MCF 10A (cell line): ENCODE data around the gene SUSD5. TPM values are rescaled to one million over a fixed set of nuclear protein-coding genes. Genes with fewer than 3 reads are reported as not detected.

Source experiments
- BruUV-seq: library from RNA; stranded (reverse); fragments of 400-500 nt; replicated peaks from 2 replicates; lab custom pipeline; 2021; lab: Mats Ljungman, UMichigan
- CTCF ChIA-PET: fragments of 300-600 bp; sonication (Branson Sonifier 250); formaldehyde crosslinking; extraction: SDS; loops from one replicate; lab custom pipeline; 2021; ENCODE audit warnings: antibody characterized with exemption, inconsistent platforms; lab: Yijun Ruan, JAX
- POLR2A ChIA-PET: fragments of 300-600, 350-650 bp; sonication (Branson Sonifier 250); formaldehyde crosslinking; extraction: SDS; loops from one replicate; lab custom pipeline; 2020; ENCODE audit warnings: antibody characterized with exemption, inconsistent platforms; lab: Yijun Ruan, JAX
- DNase-seq: peaks from one replicate; pipeline ENCODE4 v3.0.0-alpha.2; 2018; ENCODE audit not compliant: unreplicated experiment
- H3K27ac Mint-ChIP-seq: one replicate; pipeline ENCODE4 v1.8.0; 2022; ENCODE audit warnings: mild to moderate bottlenecking, low read depth, mixed read lengths; ENCODE audit not compliant: unreplicated experiment
- H3K27me3 Mint-ChIP-seq: one replicate; pipeline ENCODE4 v1.8.0; 2022; ENCODE audit warnings: mixed read lengths; ENCODE audit not compliant: insufficient read depth, unreplicated experiment
- H3K36me3 Mint-ChIP-seq: one replicate; pipeline ENCODE4 v1.8.0; 2022; ENCODE audit warnings: mild to moderate bottlenecking, moderate library complexity, mixed read lengths; ENCODE audit not compliant: insufficient read depth, unreplicated experiment
- H3K4me1 Mint-ChIP-seq: one replicate; pipeline ENCODE4 v1.8.0; 2022; ENCODE audit warnings: mixed read lengths; ENCODE audit not compliant: insufficient read depth, unreplicated experiment
- H3K4me3 Mint-ChIP-seq: one replicate; pipeline ENCODE4 v1.8.0; 2022; ENCODE audit warnings: mild to moderate bottlenecking, moderate library complexity, mixed read lengths; ENCODE audit not compliant: unreplicated experiment
- H3K9me3 Mint-ChIP-seq: one replicate; pipeline ENCODE4 v1.8.0; 2022; ENCODE audit warnings: mixed read lengths; ENCODE audit not compliant: unreplicated experiment
- CTCF ChIP-seq: fragments of 200-600 bp; IDR thresholded peaks from one replicate; pipeline ENCODE4 v1.8.0; 2022; ENCODE audit warnings: antibody characterized with exemption, mild to moderate bottlenecking; ENCODE audit not compliant: unreplicated experiment
- intact Hi-C: fragments of 100-400 bp; cut with micrococcal nuclease; formaldehyde crosslinking; loops from 2 replicates; pipeline ENCODE4 v1.14.1; 2022
- total RNA-seq: library from RNA; stranded (reverse); gene quantifications from 2 replicates; pipeline ENCODE4 v1.2.3, GENCODE V29; 2022

The SUSD5 gene
- total RNA-seq, 1 experiment from 2014 or later, result 3.4 TPM

GRCh38 chr3:33173672-33174071 is 44.9 kb downstream of the SUSD5 start:
- intact Hi-C loops, result no loop called here
- Mint-ChIP-seq H3K27me3 (no peaks in the 10 kb centered on the region), H3K9me3 (no peaks in the 10 kb centered on the region), H3K4me1 (peaks cover 5% of the 10 kb centered on the region), H3K36me3 (no peaks in the 10 kb centered on the region), H3K27ac (no peak overlapping the region), H3K4me3 (no peak overlapping the region)
- ChIA-PET CTCF (no interaction called here), POLR2A (no interaction called here)
- TF ChIP-seq CTCF, result no peak
- no TSS peak for BruUV-seq
- no peak for DNase-seq

DNA sequence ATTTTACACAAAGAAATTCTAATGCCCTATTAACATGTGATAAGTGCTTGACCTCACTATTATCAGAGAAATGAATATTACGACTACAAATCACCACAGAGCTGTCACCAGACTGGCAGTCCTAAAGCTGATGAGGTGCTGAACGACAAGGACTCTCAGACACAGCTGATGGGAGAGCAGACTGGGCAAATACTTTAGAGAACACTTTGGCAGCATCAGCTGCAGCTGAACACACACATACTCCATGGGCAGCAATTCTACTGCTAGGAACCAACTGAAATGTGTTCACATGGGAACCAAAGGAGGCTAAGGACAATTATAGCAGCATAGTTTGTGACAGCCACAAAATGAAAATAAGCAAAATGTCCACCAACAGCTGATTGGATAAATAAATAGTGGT is 45.5 kb downstream of the SUSD5 start:
- TF ChIP-seq CTCF, result no peak
- DNase-seq, result no peak
- H3K4me1 Mint-ChIP-seq, result peaks cover 5% of the 10 kb centered on the region
- no TSS peak for BruUV-seq
- intact Hi-C loops, result no loop called here
- H3K4me3 Mint-ChIP-seq, result no peak overlapping the region
- H3K27ac Mint-ChIP-seq, result no peak overlapping the region
- H3K27me3 Mint-ChIP-seq, result no peaks in the 10 kb centered on the region
- H3K9me3 Mint-ChIP-seq, result no peaks in the 10 kb centered on the region
- POLR2A ChIA-PET, result interaction anchor here (0.9 kb wide), 1 partner anchor 105 kb away, joined by 4 read pairs; no protein-coding TSS in a partner anchor
- no peaks in the 10 kb centered on the region for H3K36me3 Mint-ChIP-seq
- CTCF ChIA-PET, result no interaction called here

- BruUV-seq, result no TSS peak
- POLR2A ChIA-PET, result no interaction called here
- Mint-ChIP-seq H3K27ac (no peak overlapping the region), H3K9me3 (no peaks in the 10 kb centered on the region), H3K36me3 (no peaks in the 10 kb centered on the region), H3K27me3 (no peaks in the 10 kb centered on the region), H3K4me1 (peaks cover 5% of the 10 kb centered on the region), H3K4me3 (no peak overlapping the region)
- TF ChIP-seq CTCF, result no peak
- intact Hi-C loops, result no loop called here
- DNase-seq, result no peak
- CTCF ChIA-PET, result no interaction called here
Observed at GRCh38 chr3:33171580-33171979, 47.0 kb downstream of the SUSD5 start.

DNA sequence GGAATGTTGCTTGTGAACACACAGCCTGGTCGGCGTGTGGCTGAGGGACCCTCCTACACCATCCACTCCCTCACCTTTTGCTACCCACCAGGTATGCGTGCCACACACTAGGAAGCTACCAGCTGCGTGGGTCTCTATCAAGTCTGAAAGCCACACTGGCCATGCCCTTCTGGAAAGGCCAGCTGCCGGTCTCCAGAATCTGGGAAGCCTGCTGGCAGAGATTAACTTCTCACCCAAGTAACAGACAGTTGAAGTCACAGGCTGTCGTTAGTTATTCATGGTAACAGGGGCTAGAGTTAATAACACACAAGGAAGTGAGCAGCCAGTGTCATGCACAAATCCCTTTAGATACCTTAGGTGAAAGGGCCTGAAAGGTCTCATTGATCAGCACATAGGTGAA is 48.1 kb downstream of the SUSD5 start:
- no peak overlapping the region for H3K27ac Mint-ChIP-seq
- H3K4me1 Mint-ChIP-seq, result peaks cover 5% of the 10 kb centered on the region
- no peak for DNase-seq
- intact Hi-C loops, result no loop called here
- H3K27me3 Mint-ChIP-seq, result no peaks in the 10 kb centered on the region
- POLR2A ChIA-PET, result no interaction called here
- CTCF ChIA-PET, result no interaction called here
- no peaks in the 10 kb centered on the region for H3K9me3 Mint-ChIP-seq
- TF ChIP-seq CTCF, result no peak
- no TSS peak for BruUV-seq
- H3K36me3 Mint-ChIP-seq, result no peaks in the 10 kb centered on the region
- H3K4me3 Mint-ChIP-seq, result no peak overlapping the region
